ENCODE data around the gene GNB1. TPM values are rescaled to one million over a fixed set of nuclear protein-coding genes. Genes with fewer than 3 reads are reported as not detected.
A peak's percentile ranks its signal among the peaks of the same experiment; 100 is the strongest.
"Not testable (repeated sequence)": the region's sequence is repeated elsewhere in the genome, so short reads cannot be mapped to it uniquely, and the experiment has no call there.

The GNB1 gene
- total RNA-seq, 1 experiment from 2014 or later: 135 TPM

- no peak for DNase-seq
- Histone ChIP-seq H3K4me3 (ENCODE audit: insufficient read depth, low read depth, low read length) (no peak overlapping the region), H3K27me3 (ENCODE audit: control insufficient read depth, insufficient read depth, low read length) (no peaks in the 10 kb centered on the region), H3K36me3 (replicated peaks; ENCODE audit: control insufficient read depth, insufficient read depth, low read length) (peaks cover 12% of the 10 kb centered on the region)
These were observed 16.0 kb downstream of the GNB1 start for GRCh38 chr1:1874901-1875300.

DNA sequence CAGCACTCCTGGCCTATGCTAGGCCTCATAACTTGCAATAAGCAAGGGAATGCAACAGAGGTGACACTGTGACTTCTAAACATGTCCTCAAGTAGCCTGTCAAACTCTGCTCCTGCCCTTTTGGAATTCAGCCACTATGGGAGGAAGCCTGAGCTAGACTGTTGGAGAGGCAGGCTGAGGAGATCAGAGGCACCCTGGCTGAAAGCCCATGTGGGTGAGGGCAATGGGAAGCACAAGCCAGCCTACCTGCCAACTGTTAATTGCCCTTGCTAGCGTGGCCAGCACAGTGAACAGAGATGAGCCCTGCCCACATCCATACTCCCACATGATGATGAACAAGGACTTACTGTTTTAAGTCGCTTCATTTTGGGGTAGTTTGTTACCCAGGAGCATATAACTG is 17.7 kb downstream of the GNB1 start:
- H3K27me3 ChIP-seq (ENCODE audit: control insufficient read depth, insufficient read depth, low read length): no peaks in the 10 kb centered on the region
- H3K4me3 ChIP-seq (ENCODE audit: insufficient read depth, low read depth, low read length): no peak overlapping the region
- DNase-seq: no peak
- peaks cover 12% of the 10 kb centered on the region for H3K36me3 ChIP-seq (replicated peaks; ENCODE audit: control insufficient read depth, insufficient read depth, low read length)

DNA sequence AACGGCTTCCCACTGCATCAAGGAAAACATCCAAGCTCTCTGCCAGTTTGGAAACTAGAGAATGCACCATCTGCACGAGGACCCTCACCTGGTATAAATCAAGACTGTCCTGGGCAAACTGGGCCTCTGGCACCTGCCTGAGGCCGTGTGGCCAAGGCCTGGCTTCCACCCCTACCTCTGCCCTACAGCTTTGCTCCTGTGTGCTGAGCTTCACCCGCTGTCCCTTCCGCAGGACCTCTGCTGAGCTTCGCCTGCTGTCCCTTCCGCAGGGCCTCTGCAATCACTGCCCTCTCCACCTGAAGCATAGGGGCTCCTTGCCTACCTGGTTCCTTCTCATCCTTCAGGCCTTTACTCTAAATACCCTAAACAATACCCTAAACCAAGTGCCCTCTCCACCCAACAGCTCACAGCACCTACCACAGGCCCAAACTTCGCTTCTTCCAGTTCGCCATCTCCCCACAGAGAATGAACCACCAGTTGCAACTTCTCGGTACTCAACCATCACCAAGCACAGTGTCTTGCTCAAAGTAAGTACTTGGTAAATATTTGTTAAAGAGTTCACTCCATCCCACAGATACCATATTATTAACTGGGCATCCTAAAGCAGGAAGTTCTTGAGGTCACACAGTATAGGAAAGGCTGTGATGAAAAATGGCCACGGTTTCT is 18.4 kb downstream of the GNB1 start:
- H3K36me3 ChIP-seq (replicated peaks; ENCODE audit: control insufficient read depth, insufficient read depth, low read length): peaks cover 12% of the 10 kb centered on the region
- no peak overlapping the region for H3K4me3 ChIP-seq (ENCODE audit: insufficient read depth, low read depth, low read length)
- no peaks in the 10 kb centered on the region for H3K27me3 ChIP-seq (ENCODE audit: control insufficient read depth, insufficient read depth, low read length)
- no peak for DNase-seq

DNA sequence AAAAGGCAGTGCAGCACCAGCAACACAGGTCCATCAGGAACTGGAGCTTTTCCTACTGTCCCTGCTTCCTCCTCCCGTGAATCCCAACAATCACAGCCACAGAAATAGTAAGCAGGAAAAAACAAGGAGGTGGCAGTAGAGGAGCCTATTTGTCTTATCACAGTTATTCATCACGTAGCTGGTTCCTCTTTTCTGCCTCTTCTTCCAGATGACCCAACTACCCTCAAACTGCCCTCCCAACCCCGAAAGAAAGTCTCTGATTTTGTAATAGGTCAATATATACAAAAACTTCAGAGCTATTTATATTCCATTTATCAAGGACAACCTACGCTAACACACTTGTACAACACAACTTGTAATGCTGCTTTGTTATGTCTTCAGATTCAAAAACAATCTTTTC is 21.4 kb downstream of the GNB1 start:
- Histone ChIP-seq H3K36me3 (replicated peaks; ENCODE audit: control insufficient read depth, insufficient read depth, low read length) (peaks cover 2% of the 10 kb centered on the region), H3K4me3 (ENCODE audit: insufficient read depth, low read depth, low read length) (no peak overlapping the region), H3K27me3 (ENCODE audit: control insufficient read depth, insufficient read depth, low read length) (no peaks in the 10 kb centered on the region)
- DNase-seq: no peak

- H3K4me3 ChIP-seq (ENCODE audit: insufficient read depth, low read depth, low read length): no peak overlapping the region
- no peaks in the 10 kb centered on the region; the same call in none of the 2 replicates for H3K36me3 ChIP-seq (replicated peaks; ENCODE audit: control insufficient read depth, insufficient read depth, low read length)
- no peak for DNase-seq
- no peaks in the 10 kb centered on the region for H3K27me3 ChIP-seq (ENCODE audit: control insufficient read depth, insufficient read depth, low read length)
These were observed 23.7 kb downstream of the GNB1 start for GRCh38 chr1:1867164-1867563.

GRCh38 chr1:1862905-1863547 is 27.9 kb downstream of the GNB1 start:
- no peak for DNase-seq
- no peaks in the 10 kb centered on the region for H3K36me3 ChIP-seq (replicated peaks; ENCODE audit: control insufficient read depth, insufficient read depth, low read length)
- no peaks in the 10 kb centered on the region for H3K27me3 ChIP-seq (ENCODE audit: control insufficient read depth, insufficient read depth, low read length)
- H3K4me3 ChIP-seq (ENCODE audit: insufficient read depth, low read depth, low read length): no peak overlapping the region

GRCh38 chr1:1861761-1862310 is 29.1 kb downstream of the GNB1 start:
- H3K36me3 ChIP-seq (replicated peaks; ENCODE audit: control insufficient read depth, insufficient read depth, low read length); H3K4me3 ChIP-seq (ENCODE audit: insufficient read depth, low read depth, low read length); H3K27me3 ChIP-seq (ENCODE audit: control insufficient read depth, insufficient read depth, low read length); DNase-seq: not testable (repeated sequence)

DNA sequence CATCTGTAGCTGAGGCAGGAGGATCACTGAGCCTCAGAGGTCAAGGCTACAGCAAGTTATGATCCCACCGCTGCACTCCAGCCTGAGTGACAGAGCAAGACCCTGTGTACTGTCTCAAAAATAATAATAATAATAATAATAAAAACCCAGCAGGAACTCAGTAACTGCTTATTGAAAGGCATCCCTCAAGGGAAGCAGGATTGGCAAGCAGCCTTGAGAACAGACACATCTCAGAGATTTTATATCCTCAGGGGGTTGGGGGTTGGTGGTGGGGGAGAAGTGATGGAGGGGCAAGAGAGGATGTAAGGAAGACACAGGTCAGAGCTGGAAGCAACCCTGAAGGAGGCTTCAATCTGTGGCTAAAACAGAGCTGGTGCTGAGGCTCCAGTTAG is 29.6 kb downstream of the GNB1 start:
- no peaks in the 10 kb centered on the region for H3K27me3 ChIP-seq (ENCODE audit: control insufficient read depth, insufficient read depth, low read length)
- H3K36me3 ChIP-seq (replicated peaks; ENCODE audit: control insufficient read depth, insufficient read depth, low read length): no peaks in the 10 kb centered on the region
- H3K4me3 ChIP-seq (ENCODE audit: insufficient read depth, low read depth, low read length): no peak overlapping the region
- DNase-seq: no peak

- not testable (repeated sequence) for H3K27me3 ChIP-seq (ENCODE audit: control insufficient read depth, insufficient read depth, low read length); H3K4me3 ChIP-seq (ENCODE audit: insufficient read depth, low read depth, low read length); DNase-seq; H3K36me3 ChIP-seq (replicated peaks; ENCODE audit: control insufficient read depth, insufficient read depth, low read length)
These were observed 30.8 kb downstream of the GNB1 start for GRCh38 chr1:1859970-1860697.

DNA sequence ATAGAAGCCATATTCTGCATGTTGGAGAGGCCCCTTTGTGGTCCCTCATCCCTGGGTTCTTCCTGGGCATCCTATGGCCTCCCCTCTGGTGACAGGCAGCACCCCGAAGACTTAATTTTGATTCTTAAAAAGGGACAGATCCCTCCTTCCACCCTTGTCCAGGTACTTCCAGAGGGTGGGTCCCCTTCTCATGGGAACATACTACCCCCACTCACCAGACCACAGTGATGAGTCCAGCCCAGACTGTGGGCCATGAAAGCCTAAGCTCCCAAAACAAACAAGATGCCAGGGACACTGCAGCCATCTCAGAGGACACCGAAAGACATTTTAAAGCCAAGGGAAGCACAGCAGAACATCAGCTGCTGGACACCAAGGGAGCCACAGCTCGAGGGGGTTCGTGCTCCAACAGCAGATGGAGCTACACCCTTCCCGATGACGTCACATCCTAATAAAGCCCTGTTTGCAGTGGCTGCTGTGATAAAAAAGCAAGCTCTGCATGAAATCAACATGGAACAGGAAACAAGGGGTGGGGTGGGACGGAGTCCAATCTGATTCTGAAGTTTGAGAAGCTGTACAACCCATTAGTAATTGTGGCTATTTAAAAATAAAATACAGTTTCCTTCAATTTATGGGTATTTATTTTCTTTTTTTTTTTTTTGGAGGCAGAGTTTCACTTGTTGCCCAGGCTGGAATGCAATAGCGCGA is 32.4 kb downstream of the GNB1 start:
- DNase-seq: peak; percentile 74
- Histone ChIP-seq H3K4me3 (ENCODE audit: insufficient read depth, low read depth, low read length) (no peak overlapping the region), H3K27me3 (ENCODE audit: control insufficient read depth, insufficient read depth, low read length) (no peaks in the 10 kb centered on the region), H3K36me3 (replicated peaks; ENCODE audit: control insufficient read depth, insufficient read depth, low read length) (no peaks in the 10 kb centered on the region; the same call in 1 of the 2 replicates)

GRCh38 chr1:1857096-1857703 is 33.7 kb downstream of the GNB1 start:
- Histone ChIP-seq H3K4me3 (ENCODE audit: insufficient read depth, low read depth, low read length) (no peak overlapping the region), H3K27me3 (ENCODE audit: control insufficient read depth, insufficient read depth, low read length) (no peaks in the 10 kb centered on the region), H3K36me3 (replicated peaks; ENCODE audit: control insufficient read depth, insufficient read depth, low read length) (peaks cover 4% of the 10 kb centered on the region; the same call in 1 of the 2 replicates)
- no peak for DNase-seq

DNA sequence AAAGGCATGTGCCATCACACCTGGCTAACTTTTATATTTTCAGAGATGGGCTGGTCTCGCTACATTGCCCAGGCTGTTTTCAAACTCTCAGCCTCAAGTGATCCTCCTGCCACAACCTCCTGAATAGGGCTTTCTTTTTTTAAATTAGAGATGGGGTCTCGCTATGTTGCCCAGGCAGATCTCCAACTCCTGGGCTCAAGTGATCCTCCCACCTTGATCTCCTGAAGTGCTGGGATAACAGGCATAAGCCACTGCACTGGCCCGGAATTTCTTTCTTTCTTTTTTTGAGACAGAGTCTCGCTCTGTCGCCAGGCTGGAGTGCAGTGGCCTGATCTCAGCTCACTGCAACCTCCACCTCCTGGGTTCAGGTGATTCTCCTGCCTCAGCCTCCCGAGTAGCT is 34.7 kb downstream of the GNB1 start:
- not testable (repeated sequence) for H3K4me3 ChIP-seq (ENCODE audit: insufficient read depth, low read depth, low read length); DNase-seq; H3K36me3 ChIP-seq (replicated peaks; ENCODE audit: control insufficient read depth, insufficient read depth, low read length); H3K27me3 ChIP-seq (ENCODE audit: control insufficient read depth, insufficient read depth, low read length)

- Histone ChIP-seq H3K36me3 (replicated peaks; ENCODE audit: control insufficient read depth, insufficient read depth, low read length) (peaks cover 4% of the 10 kb centered on the region; the same call in 1 of the 2 replicates), H3K27me3 (ENCODE audit: control insufficient read depth, insufficient read depth, low read length) (no peaks in the 10 kb centered on the region), H3K4me3 (ENCODE audit: insufficient read depth, low read depth, low read length) (no peak overlapping the region)
- no peak for DNase-seq
These were observed 37.2 kb downstream of the GNB1 start for GRCh38 chr1:1853593-1854257.
